Hair follicle dermal papilla cell (primary cell): Measurements from ENCODE around the gene CCDC39. TPM values are rescaled to one million over a fixed set of nuclear protein-coding genes. Genes with fewer than 3 reads are reported as not detected.

Experiments used
- small RNA-seq: library from RNA; depleted of rRNA; stranded (forward); fragments of <200 nt; gene quantifications from one replicate; pipeline ENCODE3, GENCODE V24; 2012
- total RNA-seq: library from RNA; depleted of rRNA; stranded (reverse); fragments of >200 nt; gene quantifications from 2 replicates; pipeline ENCODE4 v1.2.3, GENCODE V29; 2012

CCDC39 gene
- not detected in 2 replicates for total RNA-seq

GRCh38 chr3:180679178-180680096, at the start of gene CCDC39:
CCDC39 (minus strand) TSS chr3:180679489; CDS start chr3:180679380, 109 bp downstream.

GRCh38 chr3:180601688-180602666, 77.3 kb downstream of the CCDC39 start, which contains the start of gene TTC14:
TTC14 (plus strand) TSS chr3:180602163; CDS start chr3:180602262, 99 bp downstream.

Small RNA genes within 50 kb of the gene (small RNA-seq; reads per million reads assigned to genes)
- gene AC068298.1 (not detected), gene RNU6-486P (not detected)

Other genes starting within 250 kb of the CCDC39 start
- gene TTC14, start 77.3 kb downstream of the CCDC39 start, total RNA-seq = 31.2 and 33.6 TPM in 2 replicates
- gene FXR1, start 233.2 kb upstream of the CCDC39 start, total RNA-seq = 113 and 124 TPM in 2 replicates